ENCODE measurements around the gene MAOB.
"Not testable (repeated sequence)": the region's sequence is repeated elsewhere in the genome, so short reads cannot be mapped to it uniquely, and the experiment has no call there.

Gene MAOB

DNA sequence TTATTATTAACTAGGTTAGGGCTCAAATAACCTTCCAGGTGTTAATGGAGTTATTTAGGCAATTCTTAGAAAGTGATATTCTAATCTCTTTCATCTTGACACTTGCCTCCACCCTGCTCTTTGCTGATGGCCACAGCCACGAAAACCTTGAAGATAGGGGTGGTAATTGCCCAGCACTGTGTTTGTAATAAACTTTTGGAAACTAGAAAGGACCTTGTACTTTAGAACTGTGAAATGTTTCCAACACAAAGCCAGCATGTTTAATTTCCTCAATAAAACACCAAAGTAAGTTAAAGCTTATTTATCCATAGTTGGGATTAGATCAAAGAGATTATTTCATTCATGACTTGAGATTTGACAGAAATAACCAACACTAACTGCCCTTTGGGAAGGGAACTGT, 147.8 kb downstream of the MAOB start:
- TF ChIP-seq, protein P1, sequence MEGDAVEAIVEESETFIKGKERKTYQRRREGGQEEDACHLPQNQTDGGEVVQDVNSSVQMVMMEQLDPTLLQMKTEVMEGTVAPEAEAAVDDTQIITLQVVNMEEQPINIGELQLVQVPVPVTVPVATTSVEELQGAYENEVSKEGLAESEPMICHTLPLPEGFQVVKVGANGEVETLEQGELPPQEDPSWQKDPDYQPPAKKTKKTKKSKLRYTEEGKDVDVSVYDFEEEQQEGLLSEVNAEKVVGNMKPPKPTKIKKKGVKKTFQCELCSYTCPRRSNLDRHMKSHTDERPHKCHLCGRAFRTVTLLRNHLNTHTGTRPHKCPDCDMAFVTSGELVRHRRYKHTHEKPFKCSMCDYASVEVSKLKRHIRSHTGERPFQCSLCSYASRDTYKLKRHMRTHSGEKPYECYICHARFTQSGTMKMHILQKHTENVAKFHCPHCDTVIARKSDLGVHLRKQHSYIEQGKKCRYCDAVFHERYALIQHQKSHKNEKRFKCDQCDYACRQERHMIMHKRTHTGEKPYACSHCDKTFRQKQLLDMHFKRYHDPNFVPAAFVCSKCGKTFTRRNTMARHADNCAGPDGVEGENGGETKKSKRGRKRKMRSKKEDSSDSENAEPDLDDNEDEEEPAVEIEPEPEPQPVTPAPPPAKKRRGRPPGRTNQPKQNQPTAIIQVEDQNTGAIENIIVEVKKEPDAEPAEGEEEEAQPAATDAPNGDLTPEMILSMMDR (conservative IDR thresholded peaks at IDR 0.05; ENCODE audit: low read depth, low read length): no peak
- no peak overlapping the region for H3K4me2 ChIP-seq
- H3K36me3 ChIP-seq (ENCODE audit: insufficient read depth): no peaks in the 10 kb centered on the region
- H3K27me3 ChIP-seq (ENCODE audit: insufficient read depth, low read depth): no peaks in the 10 kb centered on the region
- H2AFZ ChIP-seq (ENCODE audit: low read depth): no peak overlapping the region
- no peaks in the 10 kb centered on the region for H3K4me1 ChIP-seq (ENCODE audit: low read depth, poor library complexity, severe bottlenecking)
- no peaks in the 10 kb centered on the region for H3K79me2 ChIP-seq (ENCODE audit: insufficient read depth, low read depth)
- no peaks in the 10 kb centered on the region for H4K20me1 ChIP-seq (ENCODE audit: insufficient read depth)
- H3K4me3 ChIP-seq (IDR thresholded peaks at IDR 0.05; ENCODE audit: insufficient read depth, low read depth, low read length): no peak overlapping the region
- H3K9ac ChIP-seq: no peak overlapping the region
- H3K27ac ChIP-seq: no peak overlapping the region

DNA sequence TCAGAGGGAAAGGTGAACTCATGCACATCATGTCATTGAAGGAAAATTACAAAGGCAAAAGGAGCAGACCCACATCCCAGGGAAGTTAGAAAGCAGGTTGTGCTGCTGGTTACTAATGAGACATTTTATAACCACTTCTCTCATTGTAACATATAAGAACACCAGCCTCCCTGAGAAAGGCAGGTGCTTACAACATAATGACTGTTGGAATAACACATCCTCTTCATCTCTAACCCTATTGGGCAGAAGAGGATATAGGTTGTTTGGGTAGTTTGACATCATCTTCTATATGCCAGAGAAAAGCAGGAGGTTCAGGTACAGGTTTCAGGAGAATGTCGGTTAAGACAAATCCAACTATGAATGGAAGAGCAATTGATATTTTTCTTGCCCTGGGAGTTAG, 148.6 kb downstream of the MAOB start:
- Histone ChIP-seq H3K79me2 (ENCODE audit: insufficient read depth, low read depth) (no peaks in the 10 kb centered on the region), H2AFZ (ENCODE audit: low read depth) (no peak overlapping the region), H4K20me1 (ENCODE audit: insufficient read depth) (no peaks in the 10 kb centered on the region), H3K4me2 (no peak overlapping the region), H3K27ac (no peak overlapping the region), H3K4me1 (ENCODE audit: low read depth, poor library complexity, severe bottlenecking) (no peaks in the 10 kb centered on the region), H3K27me3 (ENCODE audit: insufficient read depth, low read depth) (no peaks in the 10 kb centered on the region), H3K36me3 (ENCODE audit: insufficient read depth) (no peaks in the 10 kb centered on the region), H3K4me3 (IDR thresholded peaks at IDR 0.05; ENCODE audit: insufficient read depth, low read depth, low read length) (no peak overlapping the region), H3K9ac (no peak overlapping the region)
- TF ChIP-seq, protein P1 (conservative IDR thresholded peaks at IDR 0.05; ENCODE audit: low read depth, low read length): no peak

DNA sequence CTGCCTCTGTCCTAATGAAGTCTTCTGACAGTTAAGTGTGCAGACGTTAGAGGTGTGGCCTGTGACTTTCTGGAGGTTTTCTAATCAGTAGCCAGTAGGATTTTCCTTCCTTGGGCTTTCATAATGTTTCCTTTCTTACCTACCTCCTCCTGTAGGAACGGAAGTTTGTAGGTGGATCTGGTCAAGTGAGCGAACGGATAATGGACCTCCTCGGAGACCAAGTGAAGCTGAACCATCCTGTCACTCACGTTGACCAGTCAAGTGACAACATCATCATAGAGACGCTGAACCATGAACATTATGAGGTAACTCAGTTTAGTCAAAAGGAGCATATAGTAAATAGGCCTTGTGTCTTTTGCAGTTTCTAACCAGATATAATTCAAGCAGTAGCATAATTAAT, 151.2 kb downstream of the MAOB start:
- H3K4me3 ChIP-seq (IDR thresholded peaks at IDR 0.05; ENCODE audit: insufficient read depth, low read depth, low read length): no peak overlapping the region
- no peaks in the 10 kb centered on the region for H3K27me3 ChIP-seq (ENCODE audit: insufficient read depth, low read depth)
- H2AFZ ChIP-seq (ENCODE audit: low read depth): no peak overlapping the region
- H4K20me1 ChIP-seq (ENCODE audit: insufficient read depth): no peaks in the 10 kb centered on the region
- H3K27ac ChIP-seq: no peak overlapping the region
- H3K36me3 ChIP-seq (ENCODE audit: insufficient read depth): no peaks in the 10 kb centered on the region
- no peak overlapping the region for H3K9ac ChIP-seq
- TF ChIP-seq, protein P1 (conservative IDR thresholded peaks at IDR 0.05; ENCODE audit: low read depth, low read length): no peak
- H3K4me1 ChIP-seq (ENCODE audit: low read depth, poor library complexity, severe bottlenecking): no peaks in the 10 kb centered on the region
- no peak overlapping the region for H3K4me2 ChIP-seq
- H3K79me2 ChIP-seq (ENCODE audit: insufficient read depth, low read depth): no peaks in the 10 kb centered on the region

DNA sequence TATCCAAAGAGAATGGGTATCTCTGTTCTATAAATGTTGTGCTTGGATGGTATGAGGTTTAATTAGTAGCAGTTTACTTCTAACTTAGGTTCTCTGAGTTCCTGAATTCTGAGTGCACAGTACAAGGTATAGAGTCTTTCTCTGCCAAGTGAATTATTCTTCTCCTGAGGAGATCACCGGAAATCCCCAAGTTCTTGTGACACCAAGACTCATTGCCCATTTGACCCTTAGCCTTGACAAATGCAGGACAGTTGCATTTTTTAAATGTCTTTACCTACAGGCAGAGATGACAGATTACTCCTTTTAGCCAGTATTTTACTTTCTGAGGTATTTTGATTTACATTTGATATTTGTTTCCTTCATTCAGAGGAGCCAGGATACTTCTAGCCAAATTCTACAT, 153.3 kb downstream of the MAOB start:
- Histone ChIP-seq H4K20me1 (ENCODE audit: insufficient read depth) (no peaks in the 10 kb centered on the region), H3K9ac (no peak overlapping the region), H3K27ac (no peak overlapping the region), H3K4me2 (no peak overlapping the region), H3K79me2 (ENCODE audit: insufficient read depth, low read depth) (no peaks in the 10 kb centered on the region), H3K36me3 (ENCODE audit: insufficient read depth) (no peaks in the 10 kb centered on the region), H3K4me3 (IDR thresholded peaks at IDR 0.05; ENCODE audit: insufficient read depth, low read depth, low read length) (no peak overlapping the region), H3K4me1 (ENCODE audit: low read depth, poor library complexity, severe bottlenecking) (no peaks in the 10 kb centered on the region), H2AFZ (ENCODE audit: low read depth) (no peak overlapping the region), H3K27me3 (ENCODE audit: insufficient read depth, low read depth) (no peaks in the 10 kb centered on the region)
- TF ChIP-seq, protein P1 (conservative IDR thresholded peaks at IDR 0.05; ENCODE audit: low read depth, low read length): no peak

DNA sequence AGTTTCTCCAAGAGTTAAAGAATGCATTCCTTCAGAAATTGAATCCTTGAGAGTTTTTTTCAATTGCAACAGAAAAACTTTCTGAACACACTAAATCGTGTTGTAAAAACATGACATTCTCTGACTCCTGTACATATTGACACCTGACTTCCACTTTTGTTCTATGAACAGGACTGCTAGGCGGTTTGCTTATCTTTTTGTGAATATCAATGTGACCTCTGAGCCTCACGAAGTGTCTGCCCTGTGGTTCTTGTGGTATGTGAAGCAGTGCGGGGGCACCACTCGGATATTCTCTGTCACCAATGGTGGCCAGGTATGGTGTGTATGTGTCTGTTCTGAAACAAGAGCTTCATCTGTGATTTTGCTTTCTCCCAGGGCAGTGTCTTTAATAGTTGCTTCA, 154.2 kb downstream of the MAOB start:
- Histone ChIP-seq H2AFZ (ENCODE audit: low read depth) (no peak overlapping the region), H3K36me3 (ENCODE audit: insufficient read depth) (no peaks in the 10 kb centered on the region), H3K4me2 (no peak overlapping the region), H3K79me2 (ENCODE audit: insufficient read depth, low read depth) (no peaks in the 10 kb centered on the region), H3K9ac (no peak overlapping the region), H3K27me3 (ENCODE audit: insufficient read depth, low read depth) (no peaks in the 10 kb centered on the region), H3K4me3 (IDR thresholded peaks at IDR 0.05; ENCODE audit: insufficient read depth, low read depth, low read length) (no peak overlapping the region), H3K4me1 (ENCODE audit: low read depth, poor library complexity, severe bottlenecking) (no peaks in the 10 kb centered on the region), H3K27ac (no peak overlapping the region), H4K20me1 (ENCODE audit: insufficient read depth) (no peaks in the 10 kb centered on the region)
- TF ChIP-seq, protein P1 (conservative IDR thresholded peaks at IDR 0.05; ENCODE audit: low read depth, low read length): no peak

DNA sequence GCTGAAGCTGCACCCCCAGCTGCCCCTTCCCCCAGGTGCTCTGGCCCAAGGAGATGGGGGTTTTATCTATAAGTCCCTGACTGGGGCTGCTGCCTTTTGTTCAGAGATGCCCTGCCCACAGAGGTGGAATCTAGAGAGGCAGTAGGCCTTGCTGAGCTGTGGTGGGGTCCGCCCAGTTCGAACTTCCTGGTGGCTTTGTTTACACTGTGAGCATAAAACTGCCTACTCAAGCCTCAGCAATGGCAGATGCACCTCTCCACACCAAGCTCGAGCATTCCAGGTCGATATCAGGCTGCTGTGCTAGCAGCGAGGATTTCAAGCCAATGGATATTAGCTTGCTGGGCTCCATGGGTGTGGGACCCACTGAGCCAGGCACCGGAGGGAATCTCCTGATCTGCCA, 155.0 kb downstream of the MAOB start:
- H3K4me2 ChIP-seq; H3K27me3 ChIP-seq (ENCODE audit: insufficient read depth, low read depth); H4K20me1 ChIP-seq (ENCODE audit: insufficient read depth); H3K9ac ChIP-seq; H3K79me2 ChIP-seq (ENCODE audit: insufficient read depth, low read depth); H3K4me3 ChIP-seq (IDR thresholded peaks at IDR 0.05; ENCODE audit: insufficient read depth, low read depth, low read length); H3K27ac ChIP-seq; H3K4me1 ChIP-seq (ENCODE audit: low read depth, poor library complexity, severe bottlenecking); H2AFZ ChIP-seq (ENCODE audit: low read depth); H3K36me3 ChIP-seq (ENCODE audit: insufficient read depth): not testable (repeated sequence)

DNA sequence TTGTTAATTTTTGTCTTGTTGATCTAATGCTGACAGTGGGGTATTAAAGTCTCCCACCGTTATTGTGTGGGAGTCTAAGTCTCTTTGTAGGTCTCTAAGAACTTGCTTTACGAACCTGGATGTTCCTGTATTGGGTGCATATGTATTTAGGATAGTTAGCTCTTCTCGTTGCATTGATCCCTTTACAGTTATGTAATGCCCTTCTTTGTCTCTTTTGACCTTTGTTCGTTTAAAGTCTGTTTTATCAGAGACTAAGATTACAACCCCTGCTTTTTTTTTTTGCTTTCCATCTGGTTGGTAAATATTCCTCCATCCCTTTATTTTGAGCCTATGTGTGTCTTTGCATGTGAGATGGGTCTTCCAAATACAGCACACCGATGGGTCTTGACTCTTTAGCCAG, 157.0 kb downstream of the MAOB start:
- not testable (repeated sequence) for H3K4me3 ChIP-seq (IDR thresholded peaks at IDR 0.05; ENCODE audit: insufficient read depth, low read depth, low read length); H3K36me3 ChIP-seq (ENCODE audit: insufficient read depth); H2AFZ ChIP-seq (ENCODE audit: low read depth); H3K9ac ChIP-seq; H3K79me2 ChIP-seq (ENCODE audit: insufficient read depth, low read depth); H3K27ac ChIP-seq; H3K4me1 ChIP-seq (ENCODE audit: low read depth, poor library complexity, severe bottlenecking); H3K4me2 ChIP-seq; H4K20me1 ChIP-seq (ENCODE audit: insufficient read depth); H3K27me3 ChIP-seq (ENCODE audit: insufficient read depth, low read depth)
